GM20000 (cell line): Measurements from ENCODE around the gene TBXA2R.

Experiments used
- DNase-seq: peaks from one replicate; pipeline ENCODE4 v3.0.0; 2012; ENCODE audit warnings: low spot score
- TF ChIP-seq, protein P1 (sequence below): IDR thresholded peaks from 2 replicates; pipeline ENCODE4 v1.5.1; 2012; ENCODE audit warnings: mild to moderate bottlenecking, control low read depth; ENCODE audit errors: extremely low read depth, missing control alignments

TBXA2R gene

DNA sequence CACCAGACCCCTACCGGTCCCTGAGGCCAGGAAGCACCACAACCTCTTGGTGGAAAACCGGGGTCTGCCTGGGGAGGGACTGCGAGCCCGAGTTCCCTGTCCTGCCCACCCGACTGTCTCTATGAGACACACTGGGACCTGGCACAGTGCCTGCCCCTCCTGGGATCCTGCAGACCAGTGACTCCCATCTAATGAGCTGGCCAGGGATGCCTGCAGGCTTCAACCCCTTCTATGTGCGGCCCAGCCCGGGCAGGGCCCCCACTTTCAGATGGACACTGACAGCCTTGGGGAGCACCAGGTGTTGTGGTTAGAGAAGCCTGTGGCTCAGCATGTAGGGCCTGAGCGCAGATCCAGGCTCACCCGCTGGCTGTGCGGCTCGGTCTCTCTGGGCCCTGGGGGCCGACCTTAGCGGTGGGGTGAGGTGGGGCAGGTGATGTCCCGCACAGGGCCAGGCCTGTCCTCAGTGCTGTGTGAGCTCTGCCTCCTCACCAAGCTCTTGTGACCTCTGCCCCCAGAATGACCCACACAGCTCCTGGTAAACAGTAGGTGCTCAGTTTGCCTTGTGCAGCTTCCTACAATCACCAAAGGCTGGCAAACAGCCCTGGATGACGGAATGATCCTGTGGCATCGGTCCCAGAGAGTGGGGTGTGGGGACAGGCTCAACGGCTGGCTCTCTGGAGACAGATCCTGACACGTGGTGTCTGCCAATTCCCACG lies 37.8 kb upstream of the TBXA2R start:
- TF ChIP-seq, protein P1, sequence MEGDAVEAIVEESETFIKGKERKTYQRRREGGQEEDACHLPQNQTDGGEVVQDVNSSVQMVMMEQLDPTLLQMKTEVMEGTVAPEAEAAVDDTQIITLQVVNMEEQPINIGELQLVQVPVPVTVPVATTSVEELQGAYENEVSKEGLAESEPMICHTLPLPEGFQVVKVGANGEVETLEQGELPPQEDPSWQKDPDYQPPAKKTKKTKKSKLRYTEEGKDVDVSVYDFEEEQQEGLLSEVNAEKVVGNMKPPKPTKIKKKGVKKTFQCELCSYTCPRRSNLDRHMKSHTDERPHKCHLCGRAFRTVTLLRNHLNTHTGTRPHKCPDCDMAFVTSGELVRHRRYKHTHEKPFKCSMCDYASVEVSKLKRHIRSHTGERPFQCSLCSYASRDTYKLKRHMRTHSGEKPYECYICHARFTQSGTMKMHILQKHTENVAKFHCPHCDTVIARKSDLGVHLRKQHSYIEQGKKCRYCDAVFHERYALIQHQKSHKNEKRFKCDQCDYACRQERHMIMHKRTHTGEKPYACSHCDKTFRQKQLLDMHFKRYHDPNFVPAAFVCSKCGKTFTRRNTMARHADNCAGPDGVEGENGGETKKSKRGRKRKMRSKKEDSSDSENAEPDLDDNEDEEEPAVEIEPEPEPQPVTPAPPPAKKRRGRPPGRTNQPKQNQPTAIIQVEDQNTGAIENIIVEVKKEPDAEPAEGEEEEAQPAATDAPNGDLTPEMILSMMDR = no peak
- DNase-seq = no peak

DNA sequence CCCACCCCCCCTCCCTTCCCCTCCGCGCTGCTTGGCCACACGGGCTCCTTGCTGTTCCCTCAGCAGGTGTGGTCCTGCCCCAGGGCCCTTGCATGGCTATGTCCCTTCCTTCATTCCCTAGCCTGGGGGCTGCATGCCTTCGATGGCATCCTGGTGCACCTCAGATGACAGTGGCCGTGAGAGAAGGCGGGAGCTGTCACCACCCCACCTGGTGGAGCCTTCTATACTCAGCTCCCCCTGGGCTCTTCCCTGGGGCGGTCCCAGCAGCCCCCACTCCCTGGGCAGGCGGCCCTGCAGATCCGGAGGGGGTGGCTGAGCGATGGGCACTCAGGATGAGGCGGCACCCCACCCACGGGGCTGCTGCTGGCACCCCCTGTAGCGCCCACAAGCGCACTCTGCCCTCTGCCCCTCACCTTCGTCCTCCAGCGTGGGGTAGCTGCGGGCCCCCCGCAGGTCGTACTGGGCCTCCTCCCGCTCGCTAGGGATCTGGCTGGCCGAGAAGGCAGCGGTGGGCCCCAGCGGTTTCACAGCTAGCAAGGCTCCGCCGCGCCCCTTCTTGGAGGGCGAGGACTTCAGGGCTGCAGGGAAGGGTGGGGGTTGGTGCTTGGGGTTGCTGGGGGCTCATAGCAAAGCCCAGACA lies 37.1 kb upstream of the TBXA2R start:
- DNase-seq = no peak
- TF ChIP-seq, protein P1 = no peak

DNA sequence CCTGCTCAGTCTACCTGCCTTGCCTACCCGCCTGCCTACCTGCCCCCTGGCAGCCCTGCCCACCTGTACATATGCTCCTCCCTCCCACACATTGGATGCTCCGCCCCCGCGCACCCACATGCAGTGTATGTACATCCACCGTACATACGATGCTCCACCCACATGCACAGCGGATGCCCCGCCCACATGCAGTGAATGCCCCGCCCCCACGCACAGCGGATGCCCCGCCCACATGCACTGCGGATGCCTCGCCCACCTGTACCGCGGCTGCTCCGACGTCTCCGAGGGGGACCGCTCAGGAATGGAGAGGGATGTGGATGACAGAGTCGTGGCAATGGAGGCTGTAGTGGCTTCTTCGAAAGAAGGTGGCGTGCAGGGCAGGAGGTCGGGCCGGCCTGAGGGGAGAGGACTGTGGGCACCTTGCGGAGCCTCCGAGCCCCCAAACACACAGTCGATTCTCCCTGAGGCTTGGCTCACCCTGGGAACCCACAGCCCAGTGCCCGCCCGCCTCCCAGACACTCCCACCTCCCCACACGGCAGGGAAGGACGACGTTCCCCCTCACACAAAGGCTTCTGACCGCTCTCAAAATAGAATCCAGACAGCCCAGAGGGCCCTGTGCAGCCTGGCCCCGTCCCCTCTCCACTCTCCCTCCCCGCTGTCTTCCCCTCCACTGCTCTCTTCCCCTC lies 36.5 kb upstream of the TBXA2R start:
- TF ChIP-seq, protein P1 = no peak

DNA sequence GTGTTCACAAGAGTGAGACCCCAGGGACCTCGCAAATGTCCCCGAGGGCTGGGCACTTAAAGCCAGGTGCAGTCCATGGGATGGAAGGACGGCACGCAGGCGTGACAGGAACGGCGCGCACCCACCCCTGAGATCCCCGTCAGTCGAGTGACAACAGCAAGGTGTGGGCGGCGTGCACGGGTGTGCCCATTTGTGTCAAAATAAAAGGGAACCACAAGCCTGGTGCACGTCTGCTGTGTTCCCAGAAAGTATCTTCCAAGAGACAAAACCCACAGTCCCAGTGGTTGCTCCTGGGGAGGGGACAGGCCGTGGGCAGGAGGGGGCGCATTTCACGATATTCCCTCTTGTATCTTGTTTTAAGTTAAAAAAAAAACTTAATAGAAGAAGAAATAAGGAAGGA lies 35.6 kb upstream of the TBXA2R start:
- no peak for DNase-seq
- TF ChIP-seq, protein P1 = no peak

More for the DNA sequence above, 36.5 kb upstream of the TBXA2R start:
- no peak for DNase-seq

- TF ChIP-seq, protein P1 = no peak
- no peak for DNase-seq
Measured at GRCh38 chr19:3641515-3642269, 35.0 kb upstream of the TBXA2R start.

GRCh38 chr19:3639479-3639878 lies 32.8 kb upstream of the TBXA2R start:
- TF ChIP-seq, protein P1 = no peak
- DNase-seq = no peak
